Adrenal gland (tissue), 12 donors: ENCODE data around the gene DNAJB14. TPM values are rescaled to one million over a fixed set of nuclear protein-coding genes. Genes with fewer than 3 reads are reported as not detected.
"Not testable (repeated sequence)": the region's sequence is repeated elsewhere in the genome, so short reads cannot be mapped to it uniquely, and the experiment has no call there.

Experiments
- DNase-seq, 7 donors: peaks; one replicate each; pipeline ENCODE4 v3.0.0-alpha.2; 2019 to 2020
- H3K27ac ChIP-seq, 5 donors: fragments of 200-600 bp; sonication (generic) in 4 of 5; 1 replicate in 3 of 5; 2 replicates in 2 of 5; pipeline versions ENCODE4 v1.5.1 to v1.8.0; 2016 to 2020; ENCODE audit warnings: mild to moderate bottlenecking in 1 of 5
- H3K27me3 ChIP-seq: fragments of 200-600 bp; 2 replicates; pipeline ENCODE4 v1.8.0; 2021
- H3K36me3 ChIP-seq, 2 donors: fragments of 200-600 bp; replicated peaks in 1 of 2; 1 replicate in 1 of 2; 2 replicates in 1 of 2; pipeline versions ENCODE4 v1.5.1 to v1.8.0; 2018 to 2022
- H3K4me1 ChIP-seq, 2 donors: fragments of 200-600 bp; replicated peaks in 1 of 2; 1 replicate in 1 of 2; 2 replicates in 1 of 2; pipeline versions ENCODE4 v1.5.1 to v1.8.0; 2018 to 2021
- H3K4me3 ChIP-seq, 4 donors: fragments of 200-600 bp; sonication (generic) in 3 of 4; one replicate each; pipeline ENCODE4 v1.5.1; 2016 to 2018
- H3K9me3 ChIP-seq, 3 donors: fragments of 200-600 bp; sonication (generic) in 1 of 3; replicated peaks in 1 of 3; 1 replicate in 2 of 3; 2 replicates in 1 of 3; pipeline versions ENCODE4 v1.5.1 to v1.8.0; 2016 to 2021
- CTCF ChIP-seq, 6 experiments: fragments of 450-650 bp in 4 of 6; fragments of 200-600 bp in 2 of 6; sonication (generic) in 1 of 6; IDR thresholded peaks; 1 replicate in 5 of 6; 2 replicates in 1 of 6; pipeline versions ENCODE4 v1.5.1 to v1.8.0; 2016 to 2021; ENCODE audit warnings: antibody characterized with exemption in 6 of 6, mild to moderate bottlenecking in 2 of 6, moderate library complexity in 1 of 6
- POLR2A ChIP-seq, 2 donors: fragments of 450-650 bp; IDR thresholded peaks; one replicate each; pipeline ENCODE4 v1.6.1; 2017; ENCODE audit warnings: antibody characterized with exemption in 2 of 2, mild to moderate bottlenecking in 2 of 2, moderate library complexity in 1 of 2
- WGBS, 4 donors: extraction: QIAGEN DNeasy Blood & Tissue Kit in 2 of 4; methylation state at CpG; one replicate each; pipeline versions ENCODE4 v1.1.5 to v1.1.7; 2013 to 2017; 5-methylcytosine and 5-hydroxymethylcytosine counted together
- intact Hi-C, 2 donors: fragments of 100-400 bp; cut with DNase I; formaldehyde crosslinking; loops; one replicate each; pipeline versions ENCODE4 v1.14.1 to v1.15.0; 2022 to 2023
- polyA plus RNA-seq, 3 donors: library from polyadenylated mRNA; stranded (reverse); fragments of 200-250 nt in 2 of 3; fragments of 350-450 nt in 1 of 3; fragmentation: Illumina TruSeq in 1 of 3; extraction: RNeasy Lipid Tissue Mini Kit (QIAGEN cat#74804) in 1 of 3; gene quantifications; one replicate each; pipeline ENCODE4 v1.2.3, GENCODE V29; 2013 to 2014
- total RNA-seq, 9 donors: library from RNA; depleted of rRNA in 4 of 9; stranded (reverse); fragments of >200 nt in 4 of 9; fragments of 120-200 nt in 1 of 9; fragmentation: NEBNext Ultra II Directional in 1 of 9; extraction: Animal tissue kit (Norgen Biotek cat#: 25700) in 1 of 9; gene quantifications; one replicate each; pipeline versions ENCODE4 v1.1.0 to v1.2.4, GENCODE V29; 2013 to 2023
- donor health status: healthy with polysubstance abuse.
- donor health status: Bipolar disorder and iron deficiency.
- donor health status: DM: yes; HTN: yes; CAD: no.
- donor health status: DM: no; HTN: no; CAD: no.
- donor health status: DM: no; HTN: no; CAD: no.
- donor health status: DM: yes; HTN: yes; CAD: no.

DNAJB14 gene
- total and polyA plus RNA-seq, 12 donors = 7.2 to 53.7 (median 33.3) TPM

GRCh38 chr4:99960648-99961047, 14.2 kb upstream of the DNAJB14 start:
- Histone ChIP-seq H3K27ac (no peak overlapping the region), H3K36me3 (no peaks in the 10 kb centered on the region), H3K27me3 (no peaks in the 10 kb centered on the region), H3K4me1 (no peaks in the 10 kb centered on the region), H3K4me3 (no peak overlapping the region), H3K9me3 (no peaks in the 10 kb centered on the region)
- intact Hi-C loops = no loop called here
- TF ChIP-seq CTCF (IDR thresholded peaks at IDR 0.05) (no peak), POLR2A (IDR thresholded peaks at IDR 0.05) (no peak)
- DNase-seq = no peak
- 70 to 82% (median 77%) methylated on average over 2 of the region's 2 CpGs for WGBS, 4 donors

GRCh38 chr4:99958207-99958606, 11.8 kb upstream of the DNAJB14 start:
- DNase-seq, H3K4me1 ChIP-seq, H3K9me3 ChIP-seq, H3K27ac ChIP-seq, intact Hi-C loops, H3K36me3 ChIP-seq, H3K27me3 ChIP-seq, H3K4me3 ChIP-seq: not testable (repeated sequence)
- 94 to 96% (median 95%) methylated on average over 3 of the region's 3 CpGs for WGBS, 4 donors

- DNase-seq = no peak
- H3K27me3 ChIP-seq = no peaks in the 10 kb centered on the region
- no peaks in the 10 kb centered on the region for H3K9me3 ChIP-seq
- intact Hi-C loops = no loop called here
- peak overlapping the region; percentile 34 to 69 (median 56) for H3K4me3 ChIP-seq
- peaks cover 0 to 9% of the 10 kb centered on the region in 2 donors for H3K36me3 ChIP-seq
- WGBS, 4 donors = 0 to 2% (median 1%) methylated on average over 8 of the region's 8 CpGs
- no peak for TF ChIP-seq POLR2A (IDR thresholded peaks at IDR 0.05)
- no peak for TF ChIP-seq CTCF (IDR thresholded peaks at IDR 0.05)
- H3K4me1 ChIP-seq = peaks cover 0 to 24% of the 10 kb centered on the region in 2 donors
- H3K27ac ChIP-seq = peak overlapping the region in 4 of 5 donors; percentile 75 to 93 (median 90)
Observed at GRCh38 chr4:99950913-99951254, 4.5 kb upstream of the DNAJB14 start.

GRCh38 chr4:99949999-99950912, 3.8 kb upstream of the DNAJB14 start, which contains the start of gene H2AZ1:
Gene H2AZ1 (minus strand): TSS chr4:99950275. CDS start chr4:99950170, 105 bp downstream.
- Histone ChIP-seq H3K27me3 (no peaks in the 10 kb centered on the region), H3K4me1 (peaks cover 4 to 28% of the 10 kb centered on the region in 2 donors), H3K9me3 (no peaks in the 10 kb centered on the region), H3K36me3 (peaks cover 0 to 9% of the 10 kb centered on the region in 2 donors), H3K27ac (peak within 1 kb of the TSS; percentile 70 to 93 (median 88)), H3K4me3 (peak within 1 kb of the TSS; percentile 34 to 69 (median 56))
- DNase-seq = peak; percentile 99 to 100 (median 100)
- WGBS, 4 donors = 0 to 1% (median 0%) methylated on average over 49 to 76 of the region's 76 CpGs
- TF ChIP-seq CTCF (IDR thresholded peaks at IDR 0.05) (no peak), POLR2A (IDR thresholded peaks at IDR 0.05) (peak; percentile 97 to 99)
- intact Hi-C loops = loop anchor here (5.0 to 10.0 kb wide), 3 partner anchors 55 to 385 kb away; partner anchors contain the start of genes DAPP1 (in 1 of the 2), LAMTOR3 (in 1 of the 2) and TRMT10A (in 1 of the 2)
